ENCODE data around the gene LAT.
"Not testable (repeated sequence)": the region's sequence is repeated elsewhere in the genome, so short reads cannot be mapped to it uniquely, and the experiment has no call there.

LAT gene, protein sequence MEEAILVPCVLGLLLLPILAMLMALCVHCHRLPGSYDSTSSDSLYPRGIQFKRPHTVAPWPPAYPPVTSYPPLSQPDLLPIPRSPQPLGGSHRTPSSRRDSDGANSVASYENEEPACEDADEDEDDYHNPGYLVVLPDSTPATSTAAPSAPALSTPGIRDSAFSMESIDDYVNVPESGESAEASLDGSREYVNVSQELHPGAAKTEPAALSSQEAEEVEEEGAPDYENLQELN

DNA sequence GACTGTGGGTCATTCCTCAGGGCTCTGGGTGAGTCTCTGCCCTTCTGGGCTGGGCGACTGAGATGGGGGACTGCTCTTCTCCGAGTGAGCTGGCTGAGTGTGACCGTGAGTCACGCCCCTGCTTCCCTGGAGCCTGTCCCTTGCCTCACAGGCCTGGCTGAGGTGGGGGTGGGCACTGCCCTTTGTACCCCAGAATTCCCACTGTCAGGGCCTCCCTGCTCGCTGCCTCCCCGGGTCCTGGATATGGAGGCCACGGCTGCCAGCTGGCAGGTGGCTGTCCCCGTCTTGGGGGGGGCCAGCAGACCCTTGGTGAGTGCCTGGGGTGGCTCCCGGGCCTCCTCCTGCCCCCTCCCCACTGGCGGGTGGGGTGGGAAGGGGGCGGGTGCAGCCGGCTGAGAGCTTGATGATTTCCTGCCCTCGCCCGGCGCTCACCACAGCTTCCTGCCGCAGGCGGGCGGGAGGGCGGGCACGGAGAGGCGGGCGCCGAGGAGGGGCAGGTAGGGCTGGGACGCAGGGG lies at the start of gene LAT:
Gene LAT, plus strand, starts transcription at position 434 of the 517 bp plus-strand sequence. CDS start 366 bp downstream, outside the sequence.
- peak; percentile 54 for DNase-seq (ENCODE audit: low read depth)

DNA sequence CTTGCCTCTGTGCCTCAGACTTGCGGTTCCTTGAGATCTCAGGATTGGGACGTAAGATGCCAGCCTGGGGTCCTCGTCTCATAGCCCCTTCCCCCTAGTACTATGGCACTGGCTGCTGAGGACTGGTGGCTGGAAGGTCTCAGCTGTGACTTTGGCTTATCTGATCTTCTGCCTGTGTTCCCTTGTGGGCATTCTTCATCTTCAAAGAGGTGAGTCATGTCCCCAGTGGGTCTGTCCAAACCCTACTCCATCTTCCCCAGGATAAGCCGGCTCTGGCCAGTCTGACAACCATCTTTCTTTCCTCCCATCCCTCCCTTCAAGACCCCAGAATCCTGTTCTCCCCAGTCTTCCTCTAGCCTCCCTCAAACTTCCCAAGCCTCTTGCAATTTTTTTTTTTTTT lies 49.5 kb upstream of the LAT start:
- DNase-seq (ENCODE audit: low read depth): no peak

DNA sequence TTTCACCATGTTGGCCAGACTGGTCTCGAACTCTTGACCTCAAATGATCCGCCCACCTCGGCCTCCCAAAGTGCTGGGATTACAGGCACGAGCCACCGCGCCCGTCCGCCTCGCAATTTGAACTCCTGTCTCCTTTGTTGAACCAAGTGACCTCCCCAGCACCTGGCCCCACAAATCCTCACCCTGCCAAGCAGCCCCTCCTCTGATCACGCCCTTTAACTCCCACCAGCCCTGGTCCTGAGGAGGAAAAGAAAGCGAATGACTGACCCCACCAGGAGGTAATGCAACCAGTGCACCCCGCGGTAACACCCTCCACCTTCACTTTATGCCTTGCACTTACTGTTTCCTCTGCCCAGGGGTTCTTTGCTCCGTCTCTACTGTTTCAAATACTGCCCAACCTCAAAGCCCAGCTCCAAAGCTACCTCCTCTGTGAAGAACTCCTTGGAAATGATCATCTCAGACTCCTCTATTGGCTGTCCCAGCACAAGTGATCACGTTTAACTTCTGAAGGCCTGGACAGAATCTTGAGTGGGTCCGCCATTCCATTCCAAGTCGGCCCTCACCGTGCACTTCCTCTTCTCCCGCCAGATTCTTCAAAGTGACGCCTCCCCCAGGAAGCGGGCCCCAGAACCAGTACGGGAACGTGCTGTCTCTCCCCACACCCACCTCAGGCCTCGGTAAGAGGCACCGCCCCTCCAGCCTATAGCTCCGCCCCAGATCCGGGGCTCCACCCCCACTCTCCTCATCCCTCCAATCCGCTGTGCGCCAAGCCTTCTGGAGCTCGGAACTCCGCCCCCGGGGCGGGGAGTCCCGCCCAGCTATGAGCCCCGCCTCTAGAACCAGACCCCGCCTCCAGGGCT lies 48.7 kb upstream of the LAT start:
- DNase-seq (ENCODE audit: low read depth): peak; percentile 73

DNA sequence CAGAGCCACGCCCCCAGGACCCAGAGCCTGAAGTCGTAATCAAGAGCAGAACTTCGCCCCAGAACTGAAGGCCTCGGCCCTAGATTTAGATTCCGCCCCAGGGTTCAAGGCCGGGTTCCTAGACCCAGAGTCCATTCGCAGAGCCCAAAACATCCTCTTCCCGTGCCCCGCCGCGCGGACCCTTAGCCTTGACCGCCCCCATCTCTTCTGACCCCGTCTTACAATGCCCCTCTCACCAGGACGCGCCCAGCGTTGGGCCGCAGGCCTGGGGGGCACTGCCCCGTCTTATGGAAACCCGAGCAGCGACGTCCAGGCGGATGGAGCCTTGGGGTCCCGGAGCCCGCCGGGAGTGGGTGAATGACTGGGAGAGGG lies 48.1 kb upstream of the LAT start:
- no peak for DNase-seq (ENCODE audit: low read depth)

DNA sequence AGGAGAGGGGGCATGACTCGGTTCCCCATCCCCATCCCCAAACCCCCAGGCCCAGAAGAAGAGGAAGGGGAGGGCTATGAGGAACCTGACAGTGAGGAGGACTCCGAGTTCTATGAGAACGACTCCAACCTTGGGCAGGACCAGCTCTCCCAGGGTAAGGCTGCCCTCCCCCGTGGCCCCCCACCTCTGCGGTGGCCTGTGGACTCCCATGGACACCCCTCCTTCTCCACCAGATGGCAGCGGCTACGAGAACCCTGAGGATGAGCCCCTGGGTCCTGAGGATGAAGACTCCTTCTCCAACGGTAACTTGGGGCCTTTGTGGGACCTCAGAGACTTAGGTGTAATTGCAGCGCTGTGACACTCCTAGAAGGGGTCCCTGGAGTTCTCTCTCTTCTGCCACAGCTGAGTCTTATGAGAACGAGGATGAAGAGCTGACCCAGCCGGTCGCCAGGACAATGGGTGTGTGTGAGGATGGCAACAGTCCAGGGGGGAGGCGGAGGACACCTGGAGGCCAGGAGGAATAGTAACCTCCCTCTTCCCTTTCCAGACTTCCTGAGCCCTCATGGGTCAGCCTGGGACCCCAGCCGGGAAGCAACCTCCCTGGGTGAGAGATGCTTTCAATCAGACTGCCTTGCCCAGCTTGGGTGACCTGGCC lies 47.5 kb upstream of the LAT start:
- no peak for DNase-seq (ENCODE audit: low read depth)

DNA sequence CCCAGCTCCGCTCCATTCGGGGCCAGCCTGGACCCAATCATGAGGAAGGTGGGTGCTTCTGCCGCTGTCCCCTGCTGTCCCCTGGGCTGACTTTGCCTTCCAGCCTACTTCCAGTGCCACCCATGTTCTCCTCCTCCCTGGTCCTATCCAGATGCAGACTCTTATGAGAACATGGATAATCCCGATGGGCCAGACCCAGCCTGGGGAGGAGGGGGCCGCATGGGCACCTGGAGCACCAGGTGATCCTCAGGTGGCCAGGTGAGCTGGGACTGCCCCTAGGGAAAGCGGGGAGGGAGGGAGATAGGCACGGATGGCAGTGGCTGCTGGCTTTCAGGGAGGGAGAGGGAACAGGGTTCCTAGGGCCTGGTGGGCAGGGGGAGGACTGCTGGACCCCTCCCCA lies 46.1 kb upstream of the LAT start:
- DNase-seq (ENCODE audit: low read depth): no peak

DNA sequence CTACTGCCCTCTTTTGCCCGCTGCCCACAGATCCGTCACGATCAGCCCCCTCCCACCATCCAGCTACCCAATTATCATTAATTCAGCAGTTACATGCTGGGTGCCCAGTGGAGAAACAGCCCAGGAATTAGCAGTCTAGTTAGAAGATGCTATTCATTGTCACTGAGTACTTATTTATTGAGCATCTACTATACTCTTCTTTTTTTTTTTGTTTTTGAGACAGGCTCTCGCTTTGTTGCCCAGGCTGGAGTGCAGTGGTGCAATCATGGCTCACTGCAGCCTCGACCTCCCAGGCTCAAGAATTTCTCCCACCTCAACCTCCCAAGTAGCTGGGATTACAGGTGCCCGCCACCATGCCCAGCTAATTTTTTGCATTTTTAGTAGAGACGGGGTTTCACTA lies 45.0 kb upstream of the LAT start:
- not testable (repeated sequence) for DNase-seq (ENCODE audit: low read depth)

DNA sequence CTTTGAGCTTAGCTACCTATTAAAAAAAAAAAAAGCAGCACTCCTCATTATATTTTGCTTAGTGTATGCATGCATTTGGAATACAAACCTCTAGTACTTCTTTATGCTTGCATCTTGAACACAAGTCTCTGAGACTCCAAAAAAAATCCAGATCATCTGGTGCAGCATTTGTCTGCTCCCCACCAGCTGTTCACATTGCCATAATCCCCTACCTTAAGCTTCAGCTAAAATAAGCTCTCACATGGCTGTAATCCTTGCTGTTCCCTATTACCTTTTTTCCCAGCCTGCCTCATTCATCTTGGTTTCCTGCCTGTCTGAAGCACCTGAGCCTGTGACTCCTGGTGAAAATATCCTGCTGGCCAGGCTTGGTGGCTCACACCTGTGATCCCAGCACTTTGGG lies 41.6 kb upstream of the LAT start:
- no peak for DNase-seq (ENCODE audit: low read depth)

DNA sequence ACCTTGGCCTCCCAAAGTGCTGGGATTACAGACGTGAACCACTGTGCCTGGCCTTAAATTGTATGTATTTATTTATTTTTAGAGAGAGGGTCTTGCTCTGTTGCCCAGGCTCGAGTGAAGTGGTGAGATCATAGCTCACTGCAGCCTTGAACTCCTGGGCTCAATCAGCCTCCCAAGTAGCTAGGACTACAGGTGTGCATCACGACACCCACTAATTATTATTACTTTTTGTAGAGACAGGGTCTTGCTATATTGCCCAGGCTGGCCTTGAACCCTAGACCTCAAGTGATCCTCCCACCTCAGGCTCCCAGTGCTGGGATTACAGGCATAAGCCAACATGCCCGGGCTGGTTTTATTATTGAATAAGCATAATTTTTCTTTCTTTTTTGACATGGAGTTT lies 38.2 kb upstream of the LAT start:
- DNase-seq (ENCODE audit: low read depth): no peak

DNA sequence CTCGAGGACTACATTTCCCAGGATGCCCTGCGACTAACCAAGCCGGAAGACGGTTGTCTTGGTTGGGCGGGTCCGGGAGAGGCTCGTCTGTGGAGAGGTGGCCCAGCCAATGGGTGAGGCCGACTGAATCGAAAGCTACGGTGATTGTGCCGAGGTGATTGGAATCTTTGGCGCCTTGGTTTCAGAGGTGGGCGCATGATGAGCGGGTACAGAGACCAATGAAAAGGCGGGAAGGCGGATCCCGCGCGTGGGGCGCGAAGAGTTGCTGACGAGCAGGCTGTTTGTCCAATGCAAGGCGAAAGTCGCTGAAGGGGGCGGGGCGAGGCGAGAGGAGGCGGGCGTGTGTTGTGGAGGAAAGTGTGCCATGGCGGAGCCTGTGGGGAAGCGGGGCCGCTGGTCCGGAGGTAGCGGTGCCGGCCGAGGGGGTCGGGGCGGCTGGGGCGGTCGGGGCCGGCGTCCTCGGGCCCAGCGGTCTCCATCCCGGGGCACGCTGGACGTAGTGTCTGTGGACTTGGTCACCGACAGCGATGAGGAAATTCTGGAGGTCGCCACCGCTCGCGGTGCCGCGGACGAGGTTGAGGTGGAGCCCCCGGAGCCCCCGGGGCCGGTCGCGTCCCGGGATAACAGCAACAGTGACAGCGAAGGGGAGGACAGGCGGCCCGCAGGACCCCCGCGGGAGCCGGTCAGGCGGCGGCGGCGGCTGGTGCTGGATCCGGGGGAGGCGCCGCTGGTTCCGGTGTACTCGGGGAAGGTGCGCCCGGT lies 34.0 kb upstream of the LAT start, which contains the start of gene NFATC2IP:
Gene NFATC2IP, plus strand, starts transcription at position 290 of the 762 bp plus-strand sequence. Its CDS starts 75 bp downstream, at position 365.
- peak; percentile 100 for DNase-seq (ENCODE audit: low read depth)

DNA sequence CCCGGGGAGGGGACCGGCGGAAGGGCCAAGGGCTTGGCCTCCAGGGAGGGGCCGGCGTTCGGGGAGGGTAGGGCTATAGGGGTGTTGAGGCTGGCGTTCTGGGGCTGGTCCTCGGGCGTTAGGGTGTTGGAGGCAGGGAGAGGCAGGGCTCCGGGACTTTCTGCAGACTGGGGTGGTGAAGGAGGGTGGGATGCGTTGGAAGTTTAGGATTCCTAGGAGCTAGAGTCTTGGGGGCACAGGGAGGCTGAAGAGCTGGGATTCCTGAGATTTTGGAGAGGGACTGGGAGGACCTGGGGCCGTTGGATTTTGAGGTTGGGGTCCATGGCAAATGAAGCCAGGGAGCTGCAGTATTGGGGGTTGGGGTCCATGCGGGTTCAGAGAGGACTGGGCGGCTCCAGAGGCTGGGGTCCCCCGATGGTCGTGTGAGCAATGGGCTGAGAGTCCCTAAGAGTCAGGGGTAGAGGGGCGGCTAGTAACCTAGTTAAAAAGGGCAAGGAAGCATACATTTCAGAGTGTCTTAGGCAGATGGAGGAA lies 33.4 kb upstream of the LAT start:
- no peak for DNase-seq (ENCODE audit: low read depth)

DNA sequence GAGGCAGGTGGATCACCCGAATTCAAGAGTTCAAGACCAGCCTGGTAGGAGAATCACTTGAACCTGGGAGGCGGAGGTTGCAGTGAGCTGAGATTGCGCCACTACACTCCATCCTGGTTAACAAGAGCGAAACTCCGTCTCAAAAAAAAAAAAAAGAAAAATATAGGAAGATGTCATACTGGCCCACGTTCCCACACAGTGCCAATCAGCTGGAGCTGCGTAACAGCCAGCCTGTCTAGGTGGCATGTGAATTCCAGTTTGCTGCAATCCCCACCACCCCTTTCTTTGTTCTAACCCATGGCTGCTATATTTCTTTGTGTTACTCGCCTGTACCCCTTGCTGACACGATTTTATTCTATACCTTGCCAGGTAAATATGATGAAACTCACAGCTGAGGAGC lies 26.6 kb upstream of the LAT start:
- no peak for DNase-seq (ENCODE audit: low read depth)

DNA sequence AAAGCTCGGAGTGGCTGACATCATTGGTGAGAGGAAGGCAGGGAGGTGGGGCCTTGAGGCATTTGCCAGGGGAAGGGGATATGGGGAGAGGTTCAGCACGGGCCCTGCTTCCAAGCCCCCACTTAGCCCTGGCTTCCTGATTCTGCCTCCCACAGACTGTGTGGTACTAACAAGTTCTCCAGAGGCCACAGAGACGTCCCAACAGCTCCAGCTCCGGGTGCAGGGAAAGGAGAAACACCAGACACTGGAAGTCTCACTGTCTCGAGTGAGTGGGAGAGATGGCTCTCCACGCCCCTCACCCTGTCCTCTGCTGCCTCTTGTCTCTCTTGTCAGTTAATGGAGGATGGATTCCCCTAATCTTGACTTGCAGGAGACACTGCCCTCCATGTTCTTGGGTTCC lies 26.0 kb upstream of the LAT start:
- DNase-seq (ENCODE audit: low read depth): no peak

DNA sequence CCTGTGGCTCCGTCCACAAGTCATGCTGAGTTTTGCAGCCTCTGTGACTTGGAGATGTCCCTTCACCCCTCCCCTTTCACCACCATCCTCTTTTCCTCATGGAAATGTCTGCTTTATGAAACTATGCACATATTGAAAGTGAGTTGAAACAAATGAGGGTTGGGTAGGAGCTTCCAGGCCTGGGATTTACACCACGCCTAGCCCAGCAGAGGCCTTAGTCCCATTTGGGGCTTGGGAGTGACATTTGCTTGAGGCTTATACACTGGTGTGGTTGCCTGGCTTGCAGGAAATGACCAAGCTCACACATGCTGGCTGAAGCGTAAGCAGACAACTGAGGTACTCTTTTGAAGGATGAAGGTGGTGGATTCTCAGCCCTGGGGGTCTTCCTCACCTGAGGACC lies 20.8 kb upstream of the LAT start:
- DNase-seq (ENCODE audit: low read depth): no peak

DNA sequence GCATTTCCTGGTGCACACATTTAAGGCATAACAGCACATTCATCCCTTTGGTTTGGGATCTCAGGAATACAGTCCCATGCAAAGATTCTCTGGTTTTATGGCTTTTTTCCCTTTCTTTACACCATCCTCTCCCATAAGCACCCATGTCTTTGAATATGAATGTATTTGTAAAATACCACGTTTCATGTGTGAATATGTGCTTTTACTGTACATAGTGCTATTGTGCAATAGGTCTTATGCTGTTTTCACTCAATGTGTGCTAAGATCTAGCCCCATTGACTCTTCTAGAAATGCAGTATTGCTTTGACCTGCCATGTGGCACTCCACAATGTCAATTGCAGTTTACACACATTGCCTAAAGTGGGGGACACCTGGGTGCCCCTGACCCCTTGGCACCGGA lies 20.4 kb upstream of the LAT start:
- no peak for DNase-seq (ENCODE audit: low read depth)

DNA sequence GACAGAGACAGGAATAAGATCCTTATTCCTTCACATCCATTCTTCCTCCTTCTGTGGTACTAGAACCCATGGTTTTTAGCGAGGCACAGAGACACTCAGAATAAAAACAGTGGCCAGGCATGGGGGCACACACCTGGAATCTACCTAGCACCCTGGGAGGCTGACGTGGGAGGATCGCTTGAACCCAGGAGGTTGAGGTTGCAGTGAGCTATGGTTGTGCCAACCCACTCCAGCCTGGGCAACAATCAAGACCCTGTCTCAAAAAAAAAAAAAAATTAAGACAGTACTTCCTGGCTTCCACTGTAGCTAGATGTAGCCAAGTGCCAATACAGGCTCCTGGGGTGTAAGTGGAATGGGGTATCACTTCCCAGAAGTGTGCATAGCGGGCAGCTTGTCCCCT lies 17.7 kb upstream of the LAT start:
- no peak for DNase-seq (ENCODE audit: low read depth)

DNA sequence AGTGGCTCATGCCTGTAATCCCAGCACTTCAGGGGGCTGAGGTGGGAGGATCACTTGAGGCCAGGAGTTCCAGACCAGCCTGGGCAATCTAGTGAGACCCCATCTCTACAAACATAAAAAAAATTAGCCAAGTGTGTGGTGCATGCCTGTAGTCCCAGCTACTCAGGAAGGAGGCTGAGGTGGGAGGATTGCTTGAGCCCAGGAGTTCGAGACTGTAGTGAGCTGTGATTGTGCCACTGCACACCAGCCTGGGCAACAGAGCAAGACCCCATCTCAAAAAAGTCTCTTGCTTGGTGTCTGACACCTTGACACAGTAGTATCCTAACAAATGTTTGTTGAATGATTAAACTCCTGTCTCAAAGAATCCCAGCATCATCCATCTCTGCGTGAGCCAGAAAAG lies 15.2 kb upstream of the LAT start:
- not testable (repeated sequence) for DNase-seq (ENCODE audit: low read depth)

DNA sequence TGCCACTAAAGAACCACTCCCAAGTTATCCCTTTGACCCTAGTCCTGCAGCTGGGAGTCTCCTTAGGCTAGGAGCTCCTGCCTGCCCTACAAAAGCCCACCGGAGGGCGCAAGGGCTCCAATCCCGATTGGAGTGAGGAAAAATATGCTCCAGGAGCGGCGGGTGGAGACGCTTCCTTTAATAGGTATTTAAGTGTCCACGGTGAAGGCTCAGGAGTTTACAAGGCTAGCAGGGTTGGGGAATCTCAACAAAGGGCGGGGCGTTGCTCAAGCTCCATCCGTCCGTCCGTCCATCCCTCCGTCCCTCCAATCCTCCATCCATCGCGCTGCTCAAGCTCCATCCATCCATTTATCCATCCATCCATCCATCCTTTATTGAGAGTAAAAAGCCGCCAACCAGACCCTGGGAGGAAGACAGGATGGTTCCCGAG lies 10.8 kb upstream of the LAT start:
- DNase-seq (ENCODE audit: low read depth): no peak

DNA sequence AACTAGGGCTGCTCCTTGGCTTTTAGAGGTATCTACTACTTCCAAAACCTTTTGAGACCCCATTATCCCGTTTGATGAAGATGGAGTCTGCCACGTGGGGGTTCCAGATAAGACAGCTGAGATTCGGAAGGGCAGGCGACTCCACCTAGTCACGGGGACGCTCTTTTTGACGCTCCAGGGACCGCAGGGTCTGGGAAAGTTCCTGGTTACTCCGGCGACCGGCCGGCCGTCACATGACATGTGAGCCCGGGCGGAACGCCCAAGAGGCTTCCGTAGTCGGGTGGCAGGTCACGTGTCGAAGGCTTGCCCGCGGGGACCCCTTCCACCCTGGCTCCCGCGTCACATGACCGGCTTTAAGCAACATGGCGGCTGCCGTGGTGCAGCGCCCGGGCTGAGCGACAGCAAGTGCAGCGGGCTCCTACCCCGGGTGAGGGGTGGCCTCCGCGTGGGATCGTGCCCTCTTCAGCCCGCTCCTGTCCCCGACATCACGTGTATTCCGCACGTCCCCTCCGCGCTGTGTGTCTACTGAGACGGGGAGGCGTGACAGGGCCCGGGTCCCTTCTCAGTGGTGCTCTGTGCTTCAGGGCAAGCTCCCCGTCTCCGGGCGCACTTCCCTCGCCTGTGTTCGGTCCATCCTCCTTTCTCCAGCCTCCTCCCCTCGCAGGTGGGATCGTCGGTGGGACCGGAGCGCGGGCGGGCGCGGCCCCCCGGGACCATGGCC lies 10.3 kb upstream of the LAT start, which contains the start of gene SPNS1:
Gene SPNS1, plus strand, starts transcription at position 342 of the 721 bp plus-strand sequence. Its CDS starts 374 bp downstream, at position 716.
- DNase-seq (ENCODE audit: low read depth): peak; percentile 88

DNA sequence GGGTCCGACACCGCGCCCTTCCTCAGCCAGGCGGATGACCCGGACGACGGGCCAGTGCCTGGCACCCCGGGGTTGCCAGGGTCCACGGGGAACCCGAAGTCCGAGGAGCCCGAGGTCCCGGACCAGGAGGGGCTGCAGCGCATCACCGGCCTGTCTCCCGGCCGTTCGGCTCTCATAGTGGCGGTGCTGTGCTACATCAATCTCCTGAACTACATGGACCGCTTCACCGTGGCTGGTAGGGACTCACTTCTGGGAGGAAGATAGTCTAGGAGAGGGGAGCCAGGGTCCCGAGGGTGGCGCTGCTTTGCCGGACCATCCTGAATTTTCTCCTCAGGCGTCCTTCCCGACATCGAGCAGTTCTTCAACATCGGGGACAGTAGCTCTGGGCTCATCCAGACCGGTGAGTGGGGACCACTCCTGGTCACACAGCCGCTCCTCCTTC lies 9.7 kb upstream of the LAT start:
- no peak for DNase-seq (ENCODE audit: low read depth)
